GM23338 (cell line): ENCODE results near the gene PARP8.

Experiments used
- EZH2 ChIP-seq: fragments of 200-600 bp; sonication (generic); IDR thresholded peaks from one replicate; pipeline ENCODE4 v1.8.0; 2017; ENCODE audit warnings: antibody characterized with exemption, mild to moderate bottlenecking, low read depth; ENCODE audit not compliant: unreplicated experiment
- JUNB ChIP-seq: IDR thresholded peaks from one replicate; pipeline ENCODE4 v1.6.1; 2016; ENCODE audit warnings: antibody characterized with exemption; ENCODE audit not compliant: unreplicated experiment
- POLR2AphosphoS5 ChIP-seq: IDR thresholded peaks from 2 replicates; pipeline ENCODE4 v1.6.1; 2016; ENCODE audit warnings: antibody characterized with exemption, low read depth
- TF ChIP-seq, protein P1 (sequence below), 2 experiments: fragments of 200-600 bp in 1 of 2; sonication (generic) in 1 of 2; conservative IDR thresholded peaks; 2 replicates each; pipeline versions ENCODE4 v1.5.1 to v1.6.1; 2016 to 2017; ENCODE audit warnings: antibody characterized with exemption in 2 of 2, low read depth in 2 of 2, mild to moderate bottlenecking in 2 of 2, moderate library complexity in 1 of 2

DNA sequence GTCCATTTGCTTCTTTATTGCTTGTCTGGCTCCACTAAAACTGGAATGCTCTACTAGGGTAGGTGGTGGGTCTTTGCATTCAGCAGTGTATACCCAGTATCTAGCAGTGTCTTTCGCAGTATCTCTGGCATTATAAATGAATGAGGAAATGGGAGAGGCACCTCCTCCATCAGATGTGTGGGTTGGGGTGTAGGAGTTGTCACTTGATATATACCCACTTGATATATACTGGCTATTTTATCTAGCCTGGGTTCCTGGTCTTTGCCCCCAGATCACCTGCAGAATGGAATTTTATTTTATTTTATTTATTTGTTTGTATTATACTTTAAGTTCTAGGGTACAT, 208.5 kb downstream of the PARP8 start:
- TF ChIP-seq POLR2AphosphoS5 (no peak), EZH2 (no peak), JUNB (no peak)
- TF ChIP-seq, protein P1, sequence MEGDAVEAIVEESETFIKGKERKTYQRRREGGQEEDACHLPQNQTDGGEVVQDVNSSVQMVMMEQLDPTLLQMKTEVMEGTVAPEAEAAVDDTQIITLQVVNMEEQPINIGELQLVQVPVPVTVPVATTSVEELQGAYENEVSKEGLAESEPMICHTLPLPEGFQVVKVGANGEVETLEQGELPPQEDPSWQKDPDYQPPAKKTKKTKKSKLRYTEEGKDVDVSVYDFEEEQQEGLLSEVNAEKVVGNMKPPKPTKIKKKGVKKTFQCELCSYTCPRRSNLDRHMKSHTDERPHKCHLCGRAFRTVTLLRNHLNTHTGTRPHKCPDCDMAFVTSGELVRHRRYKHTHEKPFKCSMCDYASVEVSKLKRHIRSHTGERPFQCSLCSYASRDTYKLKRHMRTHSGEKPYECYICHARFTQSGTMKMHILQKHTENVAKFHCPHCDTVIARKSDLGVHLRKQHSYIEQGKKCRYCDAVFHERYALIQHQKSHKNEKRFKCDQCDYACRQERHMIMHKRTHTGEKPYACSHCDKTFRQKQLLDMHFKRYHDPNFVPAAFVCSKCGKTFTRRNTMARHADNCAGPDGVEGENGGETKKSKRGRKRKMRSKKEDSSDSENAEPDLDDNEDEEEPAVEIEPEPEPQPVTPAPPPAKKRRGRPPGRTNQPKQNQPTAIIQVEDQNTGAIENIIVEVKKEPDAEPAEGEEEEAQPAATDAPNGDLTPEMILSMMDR (conservative IDR thresholded peaks at IDR 0.05; ENCODE audit: low read depth in 2 of 2), result no peak
